HG03432 (cell line): ENCODE results near the gene CYBC1.
A peak's percentile ranks its signal among the peaks of the same experiment; 100 is the strongest.

Experiments
- ATAC-seq: cut with Tn5 transposase; IDR thresholded peaks from one replicate; pipeline ENCODE4 v1.9.1; 2021; ENCODE audit warnings: mild to moderate bottlenecking, moderate library complexity; ENCODE audit not compliant: unreplicated experiment

CYBC1 gene

GRCh38 chr17:82411396-82412053, 39.0 kb downstream of the CYBC1 start:
- ATAC-seq, result no peak

- ATAC-seq, result no peak
Measured at GRCh38 chr17:82410014-82410716, 40.4 kb downstream of the CYBC1 start.

- ATAC-seq, result no peak
Measured at GRCh38 chr17:82408938-82409318, 41.6 kb downstream of the CYBC1 start.

- no peak for ATAC-seq
Measured at GRCh38 chr17:82408288-82408937, 42.1 kb downstream of the CYBC1 start.

GRCh38 chr17:82407255-82407654, 43.3 kb downstream of the CYBC1 start:
- no peak for ATAC-seq

GRCh38 chr17:82406131-82406671, 44.4 kb downstream of the CYBC1 start:
- ATAC-seq, result no peak

GRCh38 chr17:82405051-82405450, 45.5 kb downstream of the CYBC1 start:
- no peak for ATAC-seq

- ATAC-seq, result no peak
Measured at GRCh38 chr17:82403662-82404660, 46.6 kb downstream of the CYBC1 start.

- peak; percentile 66 for ATAC-seq
Measured at GRCh38 chr17:82402865-82403264, 47.7 kb downstream of the CYBC1 start.

- ATAC-seq, result no peak
Measured at GRCh38 chr17:82400830-82401229, 49.7 kb downstream of the CYBC1 start.

- no peak for ATAC-seq
Measured at GRCh38 chr17:82400206-82400605, 50.3 kb downstream of the CYBC1 start.

GRCh38 chr17:82399601-82400101, 50.9 kb downstream of the CYBC1 start:
- no peak for ATAC-seq

- ATAC-seq, result no peak
Measured at GRCh38 chr17:82399041-82399441, 51.5 kb downstream of the CYBC1 start.

- no peak for ATAC-seq
Measured at GRCh38 chr17:82397449-82398335, 52.9 kb downstream of the CYBC1 start.

- no peak for ATAC-seq
Measured at GRCh38 chr17:82396601-82397435, 53.7 kb downstream of the CYBC1 start.

GRCh38 chr17:82394278-82394677, 56.3 kb downstream of the CYBC1 start:
- ATAC-seq, result no peak

- ATAC-seq, result no peak
Measured at GRCh38 chr17:82392941-82393340, 57.6 kb downstream of the CYBC1 start.
